Liver (tissue), 3 donors: ENCODE measurements around the gene UBR1.

Experiments
- CTCF ChIP-seq: fragments of 150-350 bp; IDR thresholded peaks from 2 replicates; pipeline ENCODE4 v1.5.1; 2017; ENCODE audit warnings: improper control_type of control experiment, low read depth, low read length; ENCODE audit not compliant: missing input control
- EGR1 ChIP-seq, 2 donors: IDR thresholded peaks; 2 replicates each; pipeline ENCODE4 v1.6.1; 2016 to 2018; ENCODE audit warnings: antibody characterized with exemption in 2 of 2, low read depth in 2 of 2
- FOXA1 ChIP-seq: IDR thresholded peaks from 2 replicates; pipeline ENCODE4 v1.6.1; 2016; ENCODE audit warnings: antibody characterized with exemption
- GABPA ChIP-seq, 2 donors: IDR thresholded peaks in 1 of 2; conservative IDR thresholded peaks in 1 of 2; 2 replicates each; pipeline ENCODE4 v1.6.1; 2016; ENCODE audit warnings: antibody characterized with exemption in 2 of 2, mild to moderate bottlenecking in 1 of 2, moderate library complexity in 1 of 2
- JUND ChIP-seq, 2 donors: IDR thresholded peaks; 2 replicates each; pipeline ENCODE4 v1.6.1; 2016; ENCODE audit warnings: antibody characterized with exemption in 2 of 2
- SP1 ChIP-seq: IDR thresholded peaks from 2 replicates; pipeline ENCODE4 v1.6.1; 2018; ENCODE audit warnings: antibody characterized with exemption, mild to moderate bottlenecking
- TAF1 ChIP-seq: conservative IDR thresholded peaks from 2 replicates; pipeline ENCODE4 v1.6.1; 2016; ENCODE audit warnings: antibody characterized with exemption, mild to moderate bottlenecking
- YY1 ChIP-seq: IDR thresholded peaks from 2 replicates; pipeline ENCODE4 v1.6.1; 2016; ENCODE audit warnings: antibody characterized with exemption, mild to moderate bottlenecking
- TF ChIP-seq, protein P1 (sequence below): IDR thresholded peaks from 2 replicates; pipeline ENCODE4 v1.6.1; 2016; ENCODE audit warnings: antibody characterized with exemption, mild to moderate bottlenecking
- TF ChIP-seq, protein P2 (sequence below): IDR thresholded peaks from 2 replicates; pipeline ENCODE4 v1.6.1; 2016; ENCODE audit warnings: antibody characterized with exemption
- donor health status: healthy.
- donor health status: healthy.

DNA sequence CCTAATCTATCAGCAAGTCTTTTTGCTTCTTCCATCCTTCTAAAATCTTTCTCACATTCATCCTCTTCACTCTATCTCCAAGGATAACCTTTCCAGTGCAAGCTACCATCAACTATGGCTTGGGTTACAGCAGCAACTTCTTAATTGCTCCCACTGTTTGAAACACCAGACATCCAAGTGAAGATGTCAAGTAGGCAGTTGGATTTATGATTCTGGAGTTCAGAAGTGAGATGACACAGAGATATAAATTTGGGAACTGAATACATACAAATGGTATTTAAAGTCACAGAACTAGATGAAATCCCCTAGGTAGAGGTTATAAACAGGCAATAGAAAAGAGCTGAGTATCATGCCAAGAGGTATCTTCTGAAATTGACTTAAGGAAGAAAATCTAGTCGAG, 3.7 kb downstream of the UBR1 start:
- TF ChIP-seq CTCF: no peak
- no peak for TF ChIP-seq GABPA (IDR thresholded peaks at IDR 0.05 in 1 of 2, conservative IDR thresholded peaks at IDR 0.05 in 1 of 2)
- no peak for TF ChIP-seq EGR1 (IDR thresholded peaks at IDR 0.05; ENCODE audit: low read depth in 2 of 2)
- TF ChIP-seq FOXA1: no peak
- TF ChIP-seq JUND (IDR thresholded peaks at IDR 0.05): no peak
- no peak for TF ChIP-seq YY1
- no peak for TF ChIP-seq TAF1
- no peak for TF ChIP-seq SP1
- TF ChIP-seq, protein P1, sequence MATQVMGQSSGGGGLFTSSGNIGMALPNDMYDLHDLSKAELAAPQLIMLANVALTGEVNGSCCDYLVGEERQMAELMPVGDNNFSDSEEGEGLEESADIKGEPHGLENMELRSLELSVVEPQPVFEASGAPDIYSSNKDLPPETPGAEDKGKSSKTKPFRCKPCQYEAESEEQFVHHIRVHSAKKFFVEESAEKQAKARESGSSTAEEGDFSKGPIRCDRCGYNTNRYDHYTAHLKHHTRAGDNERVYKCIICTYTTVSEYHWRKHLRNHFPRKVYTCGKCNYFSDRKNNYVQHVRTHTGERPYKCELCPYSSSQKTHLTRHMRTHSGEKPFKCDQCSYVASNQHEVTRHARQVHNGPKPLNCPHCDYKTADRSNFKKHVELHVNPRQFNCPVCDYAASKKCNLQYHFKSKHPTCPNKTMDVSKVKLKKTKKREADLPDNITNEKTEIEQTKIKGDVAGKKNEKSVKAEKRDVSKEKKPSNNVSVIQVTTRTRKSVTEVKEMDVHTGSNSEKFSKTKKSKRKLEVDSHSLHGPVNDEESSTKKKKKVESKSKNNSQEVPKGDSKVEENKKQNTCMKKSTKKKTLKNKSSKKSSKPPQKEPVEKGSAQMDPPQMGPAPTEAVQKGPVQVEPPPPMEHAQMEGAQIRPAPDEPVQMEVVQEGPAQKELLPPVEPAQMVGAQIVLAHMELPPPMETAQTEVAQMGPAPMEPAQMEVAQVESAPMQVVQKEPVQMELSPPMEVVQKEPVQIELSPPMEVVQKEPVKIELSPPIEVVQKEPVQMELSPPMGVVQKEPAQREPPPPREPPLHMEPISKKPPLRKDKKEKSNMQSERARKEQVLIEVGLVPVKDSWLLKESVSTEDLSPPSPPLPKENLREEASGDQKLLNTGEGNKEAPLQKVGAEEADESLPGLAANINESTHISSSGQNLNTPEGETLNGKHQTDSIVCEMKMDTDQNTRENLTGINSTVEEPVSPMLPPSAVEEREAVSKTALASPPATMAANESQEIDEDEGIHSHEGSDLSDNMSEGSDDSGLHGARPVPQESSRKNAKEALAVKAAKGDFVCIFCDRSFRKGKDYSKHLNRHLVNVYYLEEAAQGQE: no peak
- TF ChIP-seq, protein P2, sequence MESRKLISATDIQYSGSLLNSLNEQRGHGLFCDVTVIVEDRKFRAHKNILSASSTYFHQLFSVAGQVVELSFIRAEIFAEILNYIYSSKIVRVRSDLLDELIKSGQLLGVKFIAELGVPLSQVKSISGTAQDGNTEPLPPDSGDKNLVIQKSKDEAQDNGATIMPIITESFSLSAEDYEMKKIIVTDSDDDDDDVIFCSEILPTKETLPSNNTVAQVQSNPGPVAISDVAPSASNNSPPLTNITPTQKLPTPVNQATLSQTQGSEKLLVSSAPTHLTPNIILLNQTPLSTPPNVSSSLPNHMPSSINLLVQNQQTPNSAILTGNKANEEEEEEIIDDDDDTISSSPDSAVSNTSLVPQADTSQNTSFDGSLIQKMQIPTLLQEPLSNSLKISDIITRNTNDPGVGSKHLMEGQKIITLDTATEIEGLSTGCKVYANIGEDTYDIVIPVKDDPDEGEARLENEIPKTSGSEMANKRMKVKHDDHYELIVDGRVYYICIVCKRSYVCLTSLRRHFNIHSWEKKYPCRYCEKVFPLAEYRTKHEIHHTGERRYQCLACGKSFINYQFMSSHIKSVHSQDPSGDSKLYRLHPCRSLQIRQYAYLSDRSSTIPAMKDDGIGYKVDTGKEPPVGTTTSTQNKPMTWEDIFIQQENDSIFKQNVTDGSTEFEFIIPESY: no peak
